HepG2 (cell line): ENCODE measurements around the gene QSOX2. TPM values are rescaled to one million over a fixed set of nuclear protein-coding genes. Genes with fewer than 3 reads are reported as not detected.

Experiments used
- ATAC-seq: fragments of 200-7000 bp; cut with Tn5 transposase; 3 replicates; pipeline ENCODE4 v1.9.1; 2020; ENCODE audit warnings: mild to moderate bottlenecking, moderate library complexity
- BruUV-seq: library from RNA; stranded (reverse); fragments of 400-500 nt; replicated peaks from 2 replicates; lab custom pipeline; 2021; lab: Mats Ljungman, UMichigan
- CTCF ChIA-PET: fragments of 300-600 bp; formaldehyde crosslinking; extraction: SDS; loops from one replicate; lab custom pipeline; 2021; ENCODE audit warnings: low total read pairs, inconsistent platforms, low intra/inter-chr PET ratio; lab: Yijun Ruan, JAX
- POLR2A ChIA-PET: fragments of 350-600 bp; sonication (Branson Sonifier 250); formaldehyde crosslinking; loops from one replicate; lab custom pipeline; 2020; ENCODE audit warnings: antibody characterized with exemption, inconsistent platforms; lab: Yijun Ruan, JAX
- DNase-seq: peaks from one replicate; pipeline ENCODE4 v3.0.0-alpha.2; 2015; ENCODE audit warnings: low spot score
- FAIRE-seq: peaks from 3 replicates; lab custom pipeline; 2011; peaks lifted over from hg19 to GRCh38; lab: Jason Lieb, UNC
- H2AFZ ChIP-seq: one replicate; pipeline ENCODE4 v1.6.1; 2011; ENCODE audit warnings: low read length, inconsistent platforms
- H3K27ac ChIP-seq: fragments of 300-600 bp; 3 replicates; pipeline ENCODE4 v1.8.0; 2011; ENCODE audit warnings: mixed run types, mild to moderate bottlenecking, mixed read lengths, low read length, inconsistent platforms; ENCODE audit not compliant: insufficient read depth; ENCODE audit errors: extremely low read length
- H3K27me3 ChIP-seq, 2 experiments: fragments of 200-600 bp in 1 of 2; 2 replicates in 1 of 2; 3 replicates in 1 of 2; pipeline versions ENCODE4 v1.6.0 to v1.8.0; 2011; ENCODE audit warnings: low read length in 2 of 2, mild to moderate bottlenecking in 2 of 2, moderate library complexity in 2 of 2, inconsistent platforms in 1 of 2; ENCODE audit not compliant: insufficient read depth in 2 of 2, control insufficient read depth in 1 of 2
- H3K36me3 ChIP-seq, 2 experiments: fragments of 200-600 bp in 1 of 2; replicated peaks in 1 of 2; 2 replicates in 1 of 2; 3 replicates in 1 of 2; pipeline versions ENCODE4 v1.5.1 to v1.8.0; 2011; ENCODE audit warnings: low read length in 2 of 2, inconsistent platforms in 1 of 2; ENCODE audit not compliant: insufficient read depth in 2 of 2, control insufficient read depth in 1 of 2
- H3K4me1 ChIP-seq: 2 replicates; pipeline ENCODE4 v1.5.1; 2012; ENCODE audit warnings: low read length, inconsistent platforms; ENCODE audit not compliant: insufficient read depth
- H3K4me2 ChIP-seq: 2 replicates; pipeline ENCODE4 v1.6.0; 2011; ENCODE audit warnings: low read depth, low read length, inconsistent platforms
- H3K4me3 ChIP-seq, 3 experiments: fragments of 200-600 bp in 1 of 3; sonication (generic), shearing (Covaris generic) in 1 of 3; replicated peaks in 1 of 3; 2 replicates each; pipeline ENCODE4 v1.5.1; 2011 to 2016; ENCODE audit warnings: low read length in 3 of 3, inconsistent platforms in 2 of 3, low read depth in 2 of 3, mild to moderate bottlenecking in 2 of 3, control low read depth in 1 of 3, mixed read lengths in 1 of 3; ENCODE audit not compliant: insufficient read depth in 1 of 3
- H3K79me2 ChIP-seq: one replicate; pipeline ENCODE4 v1.6.1; 2011; ENCODE audit warnings: low read length, inconsistent platforms; ENCODE audit not compliant: insufficient read depth
- H3K9ac ChIP-seq: 2 replicates; pipeline ENCODE4 v1.6.0; 2011; ENCODE audit warnings: mild to moderate bottlenecking, low read depth, low read length, inconsistent platforms; ENCODE audit not compliant: insufficient read depth
- H3K9me3 ChIP-seq: 2 replicates; pipeline ENCODE4 v1.5.1; 2012; ENCODE audit warnings: mild to moderate bottlenecking, low read length
- H4K20me1 ChIP-seq: 2 replicates; pipeline ENCODE4 v1.6.0; 2011; ENCODE audit warnings: inconsistent platforms, mild to moderate bottlenecking, low read length, moderate library complexity; ENCODE audit not compliant: insufficient read depth
- CEBPB ChIP-seq: IDR thresholded peaks from 2 replicates; pipeline ENCODE4 v1.6.1; 2011; ENCODE audit warnings: low read depth, low read length, improper control_type of control experiment, borderline replicate concordance
- EP300 ChIP-seq, 3 experiments: sonication (generic) in 1 of 3; formaldehyde crosslinking in 1 of 3; IDR thresholded peaks; 2 replicates each; pipeline versions ENCODE4 v1.5.1 to v1.6.1; 2011 to 2020; ENCODE audit warnings: low read depth in 2 of 3, low read length in 2 of 3, borderline replicate concordance in 1 of 3, improper control_type of control experiment in 1 of 3, mild to moderate bottlenecking in 1 of 3, missing genetic modification reagents in 1 of 3, moderate library complexity in 1 of 3
- ZNF550 ChIP-seq: sonication (generic); formaldehyde crosslinking; IDR thresholded peaks from 2 replicates; pipeline ENCODE4 v1.4.0; 2020; ENCODE audit warnings: mild to moderate bottlenecking, missing genetic modification reagents, borderline replicate concordance
- ZNF768 ChIP-seq: sonication (generic); formaldehyde crosslinking; IDR thresholded peaks from 2 replicates; pipeline ENCODE4 v1.4.0; 2020; ENCODE audit warnings: missing genetic modification reagents
- WGBS: methylation state at CpG from one replicate; pipeline ENCODE4 v1.1.6; 2017; ENCODE audit warnings: low lambda C conversion rate; 5-methylcytosine and 5-hydroxymethylcytosine counted together
- in situ Hi-C: cut with HindIII; loops from 2 replicates; pipeline ENCODE4 v1.10.0; 2017; ENCODE audit warnings: low pct_unique_long_range_greater_than_20kb; ENCODE audit not compliant: extremely low pct_ligation_motif_present
- intact Hi-C: fragments of 100-400 bp; cut with micrococcal nuclease; formaldehyde crosslinking; loops from one replicate; pipeline ENCODE4 v1.10.0; 2022; ENCODE audit not compliant: unreplicated experiment
- polyA plus RNA-seq, 8 experiments: library from polyadenylated mRNA; depleted of rRNA in 3 of 8; stranded (reverse) in 7 of 8; unstranded in 1 of 8; fragments of >200 nt; fragmentation: Illumina TruSeq in 4 of 8; extraction: Trizol in 4 of 8; gene quantifications; 2 replicates each; pipeline versions ENCODE4 v1.2.1 to v1.2.3, GENCODE V29; 2011 to 2016; ENCODE audit warnings: low read depth in 4 of 8, missing spikeins in 1 of 8, mixed read lengths in 1 of 8; ENCODE audit not compliant: insufficient read depth in 1 of 8
- total RNA-seq, 5 experiments: library from RNA; depleted of rRNA; stranded (reverse); fragments of >200 nt; fragmentation: Illumina TruSeq; extraction: Trizol; gene quantifications; 2 replicates each; pipeline ENCODE4 v1.2.3, GENCODE V29; 2016; ENCODE audit warnings: low read depth in 1 of 5

The QSOX2 gene
- total and polyA plus RNA-seq, 2 of the 13 experiments (the other 11 are each of a cell fraction or from before 2014, with no cell fraction given) = 27.1 to 42.1 TPM

DNA sequence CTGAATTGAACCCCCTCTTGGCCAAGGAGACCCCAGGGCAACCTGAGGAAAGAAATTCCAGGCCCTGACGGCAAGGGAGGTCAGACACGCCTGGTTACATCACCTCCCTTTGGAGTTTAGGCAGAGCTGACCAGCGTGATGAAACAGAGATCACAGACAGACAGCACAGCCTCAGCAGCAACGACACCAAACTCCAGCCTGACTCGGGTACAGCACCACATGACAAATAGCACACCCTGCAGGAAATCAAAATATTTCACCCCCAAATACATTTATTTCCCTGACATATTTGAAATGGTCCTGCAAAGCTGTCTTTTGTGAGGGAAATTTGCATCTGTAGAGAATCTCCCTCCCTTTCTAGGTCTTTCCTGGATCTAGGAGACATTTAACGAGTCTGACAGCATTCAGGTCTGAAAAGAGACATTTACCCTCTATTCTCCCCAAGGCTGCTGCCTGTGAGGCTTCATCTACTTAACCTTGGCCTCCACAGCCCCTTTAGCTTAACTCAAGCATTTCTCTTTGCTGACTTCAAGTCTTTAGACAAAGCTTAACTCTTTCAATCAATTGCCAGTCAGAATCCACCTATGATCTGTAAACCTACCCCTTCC lies 2.6 kb downstream of the QSOX2 start:
- ATAC-seq (no peak), FAIRE-seq (no peak), DNase-seq (no peak)
- H3K4me1 ChIP-seq = peaks cover 65% of the 10 kb centered on the region
- ChIA-PET CTCF (no interaction called here), POLR2A (no interaction called here)
- H4K20me1 ChIP-seq = peaks cover 56% of the 10 kb centered on the region
- BruUV-seq = no TSS peak
- WGBS = 67% methylated on average over 6 of the region's 6 CpGs
- TF ChIP-seq EP300 (IDR thresholded peaks at IDR 0.05; ENCODE audit: low read depth in 2 of 2, low read length in 2 of 2) (no peak), EP300 (CRISPR knock-in tag; IDR thresholded peaks at IDR 0.05; ENCODE audit: borderline replicate concordance) (no peak), ZNF768 (CRISPR knock-in tag) (peak; percentile 68; the same call in 1 of the 2 replicates), CEBPB (peak; percentile 19; the same call in 1 of the 2 replicates)
- H3K4me2 ChIP-seq = peak overlapping the region; percentile 91
- H3K36me3 ChIP-seq = peaks cover 1 to 7% of the 10 kb centered on the region in 2 experiments; a peak in 2 of 5 replicates
- H3K9me3 ChIP-seq = no peaks in the 10 kb centered on the region
- peaks cover 67% of the 10 kb centered on the region for H3K79me2 ChIP-seq
- peaks cover 5 to 20% of the 10 kb centered on the region in 2 experiments for H3K27me3 ChIP-seq
- intact Hi-C loops = no loop called here
- peak overlapping the region; percentile 70 for H3K27ac ChIP-seq
- H2AFZ ChIP-seq = no peak overlapping the region
- peak overlapping the region; percentile 85; the same call in 1 of the 2 replicates for H3K9ac ChIP-seq
- in situ Hi-C loops = no loop called here
- H3K4me3 ChIP-seq = peak overlapping the region in 1 of 3 experiments; percentile 47; a peak in 2 of 6 replicates

- no peak overlapping the region; a peak in 1 of 6 replicates for H3K4me3 ChIP-seq
- H3K27ac ChIP-seq = no peak overlapping the region
- H3K79me2 ChIP-seq = peaks cover 71% of the 10 kb centered on the region
- H2AFZ ChIP-seq = no peak overlapping the region
- intact Hi-C loops = no loop called here
- ATAC-seq (no peak), DNase-seq (no peak), FAIRE-seq (no peak)
- BruUV-seq = no TSS peak
- peak overlapping the region; percentile 91 for H3K4me2 ChIP-seq
- peaks cover 3 to 12% of the 10 kb centered on the region in 2 experiments; a peak in 3 of 5 replicates for H3K27me3 ChIP-seq
- TF ChIP-seq ZNF550 (CRISPR knock-in tag) = no peak
- 94% methylated on average over 3 of the region's 8 CpGs for WGBS
- H3K9me3 ChIP-seq = no peaks in the 10 kb centered on the region
- H3K36me3 ChIP-seq = peaks cover 1 to 12% of the 10 kb centered on the region in 2 experiments; a peak in 2 of 5 replicates
- ChIA-PET CTCF (no interaction called here), POLR2A (no interaction called here)
- in situ Hi-C loops = no loop called here
- H4K20me1 ChIP-seq = peaks cover 61% of the 10 kb centered on the region
- H3K9ac ChIP-seq = peak overlapping the region; percentile 8; the same call in 1 of the 2 replicates
- H3K4me1 ChIP-seq = peaks cover 65% of the 10 kb centered on the region
Measured at GRCh38 chr9:136242248-136242647, 3.4 kb downstream of the QSOX2 start.
